Spleen (tissue), 11 donors: ENCODE data around the gene NBEA. TPM values are rescaled to one million over a fixed set of nuclear protein-coding genes. Genes with fewer than 3 reads are reported as not detected.

Source experiments
- DNase-seq: peaks from one replicate; pipeline ENCODE4 v3.0.0-alpha.2; 2020
- H3K27ac ChIP-seq, 8 donors: fragments of 200-600 bp; sonication (generic) in 7 of 8; 1 replicate in 4 of 8; 2 replicates in 4 of 8; pipeline versions ENCODE4 v1.5.0 to v1.8.0; 2016 to 2021; ENCODE audit warnings: inconsistent platforms in 4 of 8, mild to moderate bottlenecking in 4 of 8, moderate library complexity in 1 of 8
- H3K27me3 ChIP-seq, 7 donors: fragments of 200-600 bp; sonication (generic) in 6 of 7; replicated peaks in 1 of 7; 1 replicate in 4 of 7; 2 replicates in 3 of 7; pipeline versions ENCODE4 v1.5.0 to v1.8.0; 2016 to 2021; ENCODE audit warnings: inconsistent platforms in 3 of 7, mild to moderate bottlenecking in 1 of 7
- H3K36me3 ChIP-seq, 6 donors: fragments of 200-600 bp; sonication (generic) in 5 of 6; 1 replicate in 4 of 6; 2 replicates in 2 of 6; pipeline versions ENCODE4 v1.5.0 to v1.8.0; 2016 to 2021; ENCODE audit warnings: inconsistent platforms in 2 of 6
- H3K4me1 ChIP-seq, 6 donors: fragments of 200-600 bp; sonication (generic) in 5 of 6; 1 replicate in 3 of 6; 2 replicates in 3 of 6; pipeline versions ENCODE4 v1.5.0 to v1.8.0; 2016 to 2021; ENCODE audit warnings: inconsistent platforms in 3 of 6
- H3K4me3 ChIP-seq, 8 donors: fragments of 200-600 bp; sonication (generic) in 7 of 8; 1 replicate in 4 of 8; 2 replicates in 4 of 8; pipeline versions ENCODE4 v1.5.0 to v1.8.0; 2016 to 2021; ENCODE audit warnings: inconsistent platforms in 4 of 8, mild to moderate bottlenecking in 4 of 8, moderate library complexity in 2 of 8
- H3K9me3 ChIP-seq, 8 donors: fragments of 200-600 bp; sonication (generic) in 7 of 8; 1 replicate in 4 of 8; 2 replicates in 4 of 8; pipeline versions ENCODE4 v1.5.0 to v1.8.0; 2016 to 2021; ENCODE audit warnings: inconsistent platforms in 4 of 8
- CTCF ChIP-seq, 11 experiments: fragments of 200-600 bp in 7 of 11; fragments of 450-650 bp in 4 of 11; sonication (generic) in 4 of 11; IDR thresholded peaks in 8 of 11; conservative IDR thresholded peaks in 3 of 11; 1 replicate in 7 of 11; 2 replicates in 4 of 11; pipeline versions ENCODE4 v1.4.0 to v1.8.0; 2016 to 2021; ENCODE audit warnings: antibody characterized with exemption in 11 of 11, inconsistent platforms in 4 of 11, mild to moderate bottlenecking in 1 of 11
- POLR2A ChIP-seq, 3 donors: fragments of 450-650 bp; IDR thresholded peaks; one replicate each; pipeline ENCODE4 v1.5.1; 2017; ENCODE audit warnings: antibody characterized with exemption in 3 of 3, mild to moderate bottlenecking in 1 of 3
- POLR2AphosphoS5 ChIP-seq, 3 donors: sonication (generic); formaldehyde crosslinking; IDR thresholded peaks; one replicate each; pipeline ENCODE4 v1.5.1; 2017; ENCODE audit warnings: antibody characterized with exemption in 3 of 3
- WGBS, 5 donors: extraction: QIAGEN DNeasy Blood & Tissue Kit in 3 of 5; methylation state at CpG; one replicate each; pipeline versions ENCODE4 v1.1.5 to v1.1.7; 2013 to 2018; 5-methylcytosine and 5-hydroxymethylcytosine counted together
- intact Hi-C: fragments of 100-400 bp; cut with DNase I; formaldehyde crosslinking; loops from one replicate; pipeline ENCODE4 v1.15.0; 2023; ENCODE audit warnings: low total_unique reads
- polyA plus RNA-seq, 3 donors: library from polyadenylated mRNA; stranded (reverse); fragments of 200-250 nt; gene quantifications; one replicate each; pipeline ENCODE4 v1.2.1, GENCODE V29; 2013
- total RNA-seq, 7 donors: library from RNA; depleted of rRNA in 3 of 7; stranded (reverse); fragments of >200 nt in 3 of 7; fragmentation: NEBNext Ultra II Directional in 4 of 7; extraction: Animal tissue kit (Norgen Biotek cat#: 25700) in 4 of 7; gene quantifications; one replicate each; pipeline versions ENCODE4 v1.1.0 to v1.2.1, GENCODE V29; 2016 to 2021
- donor health status: healthy with polysubstance abuse.
- donor health status: DM: no; HTN: no; CAD: no; lungs with moderate emphysema.
- donor health status: DM: no; HTN: no; CAD: no.
- donor health status: Bipolar disorder and iron deficiency.
- donor health status: healthy.
- donor health status: DM: no; HTN: no; CAD: no.
- donor health status: DM: yes; HTN: yes; CAD: no.

Gene NBEA
- total and polyA plus RNA-seq, 10 donors, result 1.8 to 27.7 (median 12.9) TPM

DNA sequence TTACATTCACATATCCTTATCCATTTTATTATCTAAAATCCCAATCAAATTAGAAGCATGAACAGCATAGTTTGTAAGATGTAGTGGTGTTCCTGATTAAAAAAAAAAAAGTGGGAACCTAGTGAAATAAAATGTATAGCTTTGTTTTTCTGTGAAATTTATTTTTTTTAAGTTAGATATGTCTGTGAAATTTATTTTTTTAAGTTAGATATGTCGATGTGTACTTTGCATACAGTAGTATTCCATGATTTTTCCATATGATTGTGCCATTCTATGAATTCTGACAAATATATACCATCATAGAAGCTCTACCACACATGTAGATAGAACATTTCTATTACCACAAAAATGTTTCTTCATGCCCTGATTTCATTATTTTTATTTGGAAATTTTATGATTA is 540.5 kb downstream of the NBEA start:
- Histone ChIP-seq H3K4me1 (peaks cover 0 to 8% (median 2%) of the 10 kb centered on the region in 6 donors), H3K9me3 (peaks cover 0 to 9% (median 0%) of the 10 kb centered on the region in 8 donors), H3K4me3 (no peak overlapping the region), H3K36me3 (no peaks in the 10 kb centered on the region), H3K27me3 (peaks cover 0 to 29% (median 17%) of the 10 kb centered on the region in 7 donors), H3K27ac (no peak overlapping the region)
- intact Hi-C loops, result no loop called here
- WGBS, 5 donors, result 80 to 96% (median 81%) methylated on average over 1 of the region's 1 CpG
- TF ChIP-seq CTCF (IDR thresholded peaks at IDR 0.05 in 8 of 11, conservative IDR thresholded peaks at IDR 0.05 in 3 of 11) (no peak), POLR2A (IDR thresholded peaks at IDR 0.05) (no peak), POLR2AphosphoS5 (IDR thresholded peaks at IDR 0.05) (no peak)
- DNase-seq, result no peak

DNA sequence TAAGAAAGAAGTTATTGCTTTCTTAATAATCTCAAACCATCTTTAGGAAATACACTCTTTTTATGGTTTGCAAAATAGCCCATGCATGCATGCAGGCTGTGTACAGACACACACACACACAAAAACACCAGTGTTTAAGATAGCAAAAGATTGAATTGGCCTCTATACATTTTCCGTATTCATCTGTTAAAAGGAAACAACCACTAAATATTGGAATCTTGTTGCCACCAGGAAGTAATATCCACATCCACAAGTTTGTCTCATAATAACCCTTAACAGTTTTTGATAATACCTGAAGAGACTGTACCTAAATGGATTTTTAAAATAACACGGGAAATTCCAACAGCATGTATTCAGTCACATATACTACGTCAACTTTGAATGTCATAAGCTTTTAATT is 541.7 kb downstream of the NBEA start:
- no peak for DNase-seq
- Histone ChIP-seq H3K4me1 (peaks cover 0 to under 1% (median 0%) of the 10 kb centered on the region in 6 donors), H3K27me3 (peaks cover 0 to 17% (median 4%) of the 10 kb centered on the region in 7 donors), H3K9me3 (no peaks in the 10 kb centered on the region), H3K27ac (no peak overlapping the region), H3K4me3 (no peak overlapping the region), H3K36me3 (no peaks in the 10 kb centered on the region)
- intact Hi-C loops, result no loop called here
- 92 to 95% (median 93%) methylated on average over 3 of the region's 3 CpGs for WGBS, 5 donors
- no peak for TF ChIP-seq POLR2AphosphoS5 (IDR thresholded peaks at IDR 0.05)
- no peak for TF ChIP-seq CTCF (IDR thresholded peaks at IDR 0.05 in 8 of 11, conservative IDR thresholded peaks at IDR 0.05 in 3 of 11)
- no peak for TF ChIP-seq POLR2A (IDR thresholded peaks at IDR 0.05)

DNA sequence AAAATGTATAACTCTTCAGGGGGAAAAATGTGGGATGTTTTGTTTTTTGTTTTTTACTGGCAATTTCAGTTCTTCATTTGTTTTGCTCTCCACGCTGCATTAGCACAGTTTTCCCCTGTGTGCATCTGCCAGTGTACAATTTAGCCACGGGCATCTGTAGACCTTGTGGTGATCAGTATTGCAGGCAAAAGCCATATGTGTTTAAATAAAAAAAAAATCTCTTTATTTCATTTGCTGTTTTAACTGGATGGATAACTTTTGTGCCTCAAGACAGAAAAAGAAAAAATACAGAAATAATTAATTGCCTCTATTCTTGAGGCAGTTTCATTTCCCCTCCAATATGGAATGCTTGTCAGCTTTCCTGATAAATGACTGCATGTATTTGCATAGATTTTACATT is 542.3 kb downstream of the NBEA start:
- TF ChIP-seq POLR2A (IDR thresholded peaks at IDR 0.05) (no peak), CTCF (IDR thresholded peaks at IDR 0.05 in 8 of 11, conservative IDR thresholded peaks at IDR 0.05 in 3 of 11) (no peak), POLR2AphosphoS5 (IDR thresholded peaks at IDR 0.05) (no peak)
- 66 to 78% (median 77%) methylated on average over 2 of the region's 2 CpGs for WGBS, 5 donors
- H3K9me3 ChIP-seq, result no peaks in the 10 kb centered on the region

GRCh38 chr13:35485424-35485823 is 543.4 kb downstream of the NBEA start:
- DNase-seq, result no peak
- intact Hi-C loops, result no loop called here
- Histone ChIP-seq H3K4me1 (no peaks in the 10 kb centered on the region), H3K27ac (no peak overlapping the region), H3K4me3 (no peak overlapping the region), H3K36me3 (no peaks in the 10 kb centered on the region), H3K27me3 (peaks cover 0 to 2% (median 0%) of the 10 kb centered on the region in 7 donors), H3K9me3 (no peaks in the 10 kb centered on the region)
- TF ChIP-seq CTCF (IDR thresholded peaks at IDR 0.05 in 8 of 11, conservative IDR thresholded peaks at IDR 0.05 in 3 of 11) (no peak), POLR2AphosphoS5 (IDR thresholded peaks at IDR 0.05) (no peak)
- WGBS, 5 donors, result 95 to 97% (median 96%) methylated on average over 3 of the region's 3 CpGs

More for the DNA sequence above, 542.3 kb downstream of the NBEA start:
- peaks cover 0 to 10% (median 0%) of the 10 kb centered on the region in 7 donors for H3K27me3 ChIP-seq
- H3K4me1 ChIP-seq, result no peaks in the 10 kb centered on the region
- intact Hi-C loops, result no loop called here
- DNase-seq, result no peak
- no peak overlapping the region for H3K4me3 ChIP-seq
- H3K36me3 ChIP-seq, result no peaks in the 10 kb centered on the region
- H3K27ac ChIP-seq, result no peak overlapping the region
